IMR-90 (cell line): ENCODE measurements around the gene TBPL1. TPM values are rescaled to one million over a fixed set of nuclear protein-coding genes. Genes with fewer than 3 reads are reported as not detected.
A peak's percentile ranks its signal among the peaks of the same experiment; 100 is the strongest.

ENCODE experiments used
- ATAC-seq: fragments of 200-7000 bp; cut with Tn5 transposase; 2 replicates; pipeline ENCODE4 v1.9.1; 2020; ENCODE audit warnings: low read depth, mild to moderate bottlenecking, moderate library complexity
- BruUV-seq: library from RNA; stranded (reverse); fragments of 400-500 nt; replicated peaks from 2 replicates; lab custom pipeline; 2021; lab: Mats Ljungman, UMichigan
- CTCF ChIA-PET: fragments of 300-600 bp; formaldehyde crosslinking; extraction: SDS; loops from one replicate; lab custom pipeline; 2021; ENCODE audit warnings: antibody characterized with exemption; lab: Yijun Ruan, JAX
- POLR2A ChIA-PET: fragments of 300-600 bp; sonication (Branson Sonifier 250); formaldehyde crosslinking; loops from one replicate; lab custom pipeline; 2022; ENCODE audit warnings: antibody characterized with exemption; ENCODE audit not compliant: unreplicated experiment; lab: Charles Lee
- DNase-seq: peaks from one replicate; pipeline ENCODE4 v3.0.0; 2013
- H2AFZ ChIP-seq: replicated peaks from 2 replicates; pipeline ENCODE3; 2013; ENCODE audit warnings: low read length, mild to moderate bottlenecking; ENCODE audit not compliant: poor library complexity
- H2AK5ac ChIP-seq: 2 replicates; pipeline ENCODE4 v1.6.1; 2013; ENCODE audit warnings: low read depth, low read length, inconsistent platforms
- H2AK9ac ChIP-seq: replicated peaks from 2 replicates; pipeline ENCODE3; 2013; ENCODE audit warnings: mild to moderate bottlenecking, low read depth, low read length, moderate library complexity; ENCODE audit not compliant: poor library complexity
- H2BK120ac ChIP-seq: 2 replicates; pipeline ENCODE4 v1.6.1; 2013; ENCODE audit warnings: low read depth, low read length, inconsistent platforms
- H2BK15ac ChIP-seq: 3 replicates; pipeline ENCODE4 v1.6.1; 2013; ENCODE audit warnings: low read depth, low read length, inconsistent platforms
- H2BK20ac ChIP-seq: 2 replicates; pipeline ENCODE4 v1.6.1; 2013; ENCODE audit warnings: low read depth, mild to moderate bottlenecking, inconsistent platforms, low read length, moderate library complexity
- H2BK5ac ChIP-seq: 2 replicates; pipeline ENCODE4 v1.6.1; 2013; ENCODE audit warnings: mild to moderate bottlenecking, low read depth, low read length, inconsistent platforms; ENCODE audit not compliant: poor library complexity, severe bottlenecking
- H3K14ac ChIP-seq: replicated peaks from 2 replicates; pipeline ENCODE4 v1.6.1; 2013; ENCODE audit warnings: low read depth, low read length, inconsistent platforms
- H3K18ac ChIP-seq: 2 replicates; pipeline ENCODE4 v1.6.1; 2013; ENCODE audit warnings: low read depth, low read length, control low read depth
- H3K23ac ChIP-seq: 2 replicates; pipeline ENCODE4 v1.6.1; 2013; ENCODE audit warnings: low read depth, low read length, inconsistent platforms
- H3K27ac ChIP-seq: 2 replicates; pipeline ENCODE4 v1.5.1; 2013; ENCODE audit warnings: mild to moderate bottlenecking, control low read depth, low read length; ENCODE audit not compliant: insufficient read depth
- H3K27me3 ChIP-seq: 2 replicates; pipeline ENCODE4 v1.6.1; 2013; ENCODE audit warnings: low read length; ENCODE audit not compliant: control insufficient read depth, insufficient read depth
- H3K36me3 ChIP-seq: 2 replicates; pipeline ENCODE4 v1.6.1; 2013; ENCODE audit warnings: low read length, mixed read lengths; ENCODE audit not compliant: control insufficient read depth, insufficient read depth
- H3K4ac ChIP-seq: 2 replicates; pipeline ENCODE4 v1.6.1; 2013; ENCODE audit warnings: low read depth, low read length, inconsistent platforms
- H3K4me1 ChIP-seq: 2 replicates; pipeline ENCODE4 v1.6.1; 2013; ENCODE audit warnings: low read length, mixed read lengths; ENCODE audit not compliant: control insufficient read depth, insufficient read depth
- H3K4me2 ChIP-seq: 2 replicates; pipeline ENCODE4 v1.6.1; 2013; ENCODE audit warnings: low read depth, mild to moderate bottlenecking, control low read depth, low read length, moderate library complexity
- H3K4me3 ChIP-seq: 2 replicates; pipeline ENCODE4 v1.5.1; 2013; ENCODE audit warnings: low read depth, mild to moderate bottlenecking, control low read depth, low read length, moderate library complexity; ENCODE audit not compliant: insufficient read depth
- H3K56ac ChIP-seq: 2 replicates; pipeline ENCODE4 v1.6.1; 2013; ENCODE audit warnings: low read length, inconsistent platforms; ENCODE audit not compliant: insufficient read depth; ENCODE audit errors: extremely low read depth
- H3K79me1 ChIP-seq, 2 experiments: 2 replicates each; pipeline ENCODE4 v1.6.1; 2013; ENCODE audit warnings: low read length in 2 of 2, inconsistent platforms in 1 of 2, low read depth in 1 of 2
- H3K9ac ChIP-seq: 2 replicates; pipeline ENCODE4 v1.6.1; 2013; ENCODE audit warnings: low read depth, low read length, control low read depth
- H3K9me1 ChIP-seq: 2 replicates; pipeline ENCODE4 v1.6.1; 2013; ENCODE audit warnings: low read length, inconsistent platforms; ENCODE audit not compliant: insufficient read depth
- H3K9me3 ChIP-seq: 2 replicates; pipeline ENCODE4 v1.6.1; 2013; ENCODE audit warnings: low read length; ENCODE audit not compliant: control insufficient read depth, insufficient read depth
- H4K20me1 ChIP-seq: 2 replicates; pipeline ENCODE4 v1.6.1; 2013; ENCODE audit warnings: low read length, inconsistent platforms; ENCODE audit not compliant: insufficient read depth
- H4K5ac ChIP-seq: 2 replicates; pipeline ENCODE4 v1.6.1; 2013; ENCODE audit warnings: mild to moderate bottlenecking, low read depth, low read length, control low read depth
- H4K8ac ChIP-seq, 2 experiments: 2 replicates each; pipeline ENCODE4 v1.6.1; 2013; ENCODE audit warnings: low read depth in 2 of 2, low read length in 2 of 2, control low read depth in 1 of 2, inconsistent platforms in 1 of 2
- H4K91ac ChIP-seq: 2 replicates; pipeline ENCODE4 v1.6.1; 2013; ENCODE audit warnings: low read depth, low read length, inconsistent platforms; ENCODE audit not compliant: insufficient read depth
- BHLHE40 ChIP-seq: fragments of 150-350 bp; IDR thresholded peaks from 2 replicates; pipeline ENCODE4 v1.6.1; 2016; ENCODE audit warnings: mild to moderate bottlenecking, low read depth, low read length
- CEBPB ChIP-seq: IDR thresholded peaks from 2 replicates; pipeline ENCODE4 v1.6.1; 2012; ENCODE audit warnings: low read depth, low read length, improper control_type of control experiment
- CTCF ChIP-seq: conservative IDR thresholded peaks from 2 replicates; pipeline ENCODE4 v1.5.1; 2012; ENCODE audit warnings: mild to moderate bottlenecking, low read depth, low read length, improper control_type of control experiment
- FOS ChIP-seq: fragments of 150-350 bp; IDR thresholded peaks from 2 replicates; pipeline ENCODE4 v1.6.1; 2016; ENCODE audit warnings: low read depth, low read length
- MAFK ChIP-seq: IDR thresholded peaks from 2 replicates; pipeline ENCODE4 v1.6.1; 2012; ENCODE audit warnings: low read depth, low read length, improper control_type of control experiment
- MAZ ChIP-seq: IDR thresholded peaks from 2 replicates; pipeline ENCODE4 v1.6.1; 2012; ENCODE audit warnings: low read depth, mild to moderate bottlenecking, low read length, improper control_type of control experiment, moderate library complexity, borderline replicate concordance
- MXI1 ChIP-seq: IDR thresholded peaks from 2 replicates; pipeline ENCODE4 v1.6.1; 2012; ENCODE audit warnings: low read depth, mild to moderate bottlenecking, low read length, moderate library complexity, borderline replicate concordance
- NFE2L2 ChIP-seq: fragments of 150-350 bp; IDR thresholded peaks from 2 replicates; pipeline ENCODE4 v1.6.1; 2016; ENCODE audit warnings: low read depth, mild to moderate bottlenecking, low read length
- POLR2A ChIP-seq: IDR thresholded peaks from 2 replicates; pipeline ENCODE4 v1.6.1; 2012; ENCODE audit warnings: mild to moderate bottlenecking, low read depth, low read length
- RAD21 ChIP-seq: IDR thresholded peaks from 2 replicates; pipeline ENCODE4 v1.6.1; 2012; ENCODE audit warnings: low read length, improper control_type of control experiment
- RFX5 ChIP-seq: IDR thresholded peaks from 2 replicates; pipeline ENCODE4 v1.8.0; 2012; ENCODE audit warnings: low read depth, mild to moderate bottlenecking, low read length, moderate library complexity
- SMC3 ChIP-seq: fragments of 150-350 bp; IDR thresholded peaks from 2 replicates; pipeline ENCODE4 v1.6.1; 2016; ENCODE audit warnings: low read depth, mild to moderate bottlenecking, antibody characterized with exemption, low read length, moderate library complexity
- WGBS, 2 experiments: methylation state at CpG; one replicate each; pipeline versions ENCODE4 v1.1.5 to v1.1.7; 2013; ENCODE audit warnings: missing lambda C conversion rate in 2 of 2; ENCODE audit not compliant: insufficient read length in 1 of 2; ENCODE audit errors: extremely low coverage in 2 of 2; 5-methylcytosine and 5-hydroxymethylcytosine counted together
- dilution Hi-C: fragments of 300-500 bp; cut with HindIII; formaldehyde crosslinking; loops from one replicate; pipeline ENCODE4 v1.14.3; 2018; ENCODE audit warnings: low sequenced_read_pairs; ENCODE audit not compliant: unreplicated experiment
- in situ Hi-C: fragments of 300-500 bp; cut with MboI; formaldehyde crosslinking; loops from 3 replicates; pipeline ENCODE4 v1.14.3; 2019; ENCODE audit warnings: low sequenced_read_pairs, inconsistent platforms, mixed read lengths
- intact Hi-C: fragments of 100-400 bp; cut with micrococcal nuclease; formaldehyde crosslinking; loops from 2 replicates; pipeline ENCODE4 v1.10.0; 2022
- polyA plus RNA-seq, 3 experiments: library from polyadenylated mRNA; depleted of rRNA; stranded (reverse); fragments of >200 nt; gene quantifications; 2 replicates each; pipeline ENCODE4 v1.2.3, GENCODE V29; 2012; ENCODE audit warnings: low replicate concordance in 1 of 3
- total RNA-seq: library from RNA; depleted of rRNA; stranded (reverse); fragments of >200 nt; gene quantifications from 2 replicates; pipeline ENCODE4 v1.2.3, GENCODE V29; 2012

Gene TBPL1
- total and polyA plus RNA-seq, 2 of the 4 experiments (the other 2 are of a cell fraction): 25.6 to 32.5 TPM

- DNase-seq (peak; percentile 11), ATAC-seq (no peak)
- peak overlapping the region; percentile 72; the same call in 1 of the 2 replicates for H3K14ac ChIP-seq
- H3K9me3 ChIP-seq: no peaks in the 10 kb centered on the region
- peak overlapping the region; percentile 6; the same call in 1 of the 3 replicates for H2BK15ac ChIP-seq
- H3K79me1 ChIP-seq: peaks cover 0 to 4% of the 10 kb centered on the region in 2 experiments; a peak in 1 of 4 replicates
- H2AK9ac ChIP-seq: no peak overlapping the region
- H3K27ac ChIP-seq: no peak overlapping the region
- POLR2A ChIA-PET: no interaction called here
- H4K8ac ChIP-seq: peak overlapping the region in 1 of 2 experiments; percentile 54; a peak in 1 of 4 replicates
- peaks cover 4% of the 10 kb centered on the region; the same call in 1 of the 2 replicates for H4K20me1 ChIP-seq
- H3K27me3 ChIP-seq: no peaks in the 10 kb centered on the region
- peak overlapping the region; percentile 70 for H4K5ac ChIP-seq
- no peak overlapping the region for H3K4me3 ChIP-seq
- no peak overlapping the region for H3K56ac ChIP-seq
- no peak for TF ChIP-seq MAZ
- TF ChIP-seq MAFK: no peak
- no peak for TF ChIP-seq NFE2L2
- TF ChIP-seq CTCF: no peak
- TF ChIP-seq BHLHE40: no peak
- no peak for TF ChIP-seq FOS
- TF ChIP-seq SMC3: no peak
- no peak for TF ChIP-seq POLR2A
- TF ChIP-seq MXI1: no peak
- no peak for TF ChIP-seq RAD21
- no peak for TF ChIP-seq CEBPB
- no peak for TF ChIP-seq RFX5
- H3K23ac ChIP-seq: peak overlapping the region; percentile 21
- H3K18ac ChIP-seq: peak overlapping the region; percentile 89
- H2BK20ac ChIP-seq: peak overlapping the region; percentile 73
- 100% methylated on average over 1 of the region's 3 CpGs; no CpG with 5 or more reads in 1 of the 2 experiments for WGBS, 2 experiments
- H3K4me2 ChIP-seq: no peak overlapping the region
- H3K36me3 ChIP-seq: peaks cover 1% of the 10 kb centered on the region; the same call in 1 of the 2 replicates
- intact Hi-C loops: no loop called here
- H2BK5ac ChIP-seq: peak overlapping the region; percentile 4
- dilution Hi-C loops: no loop called here
- H2AK5ac ChIP-seq: peak overlapping the region; percentile 11; the same call in 1 of the 2 replicates
- H3K4ac ChIP-seq: peak overlapping the region; percentile 12
- H2BK120ac ChIP-seq: peak overlapping the region; percentile 21
- H4K91ac ChIP-seq: 0 out of 2 replicates have a peak overlapping the region, but pooled peaks have one; percentile 10
- H3K4me1 ChIP-seq: peaks cover 36% of the 10 kb centered on the region
- H3K9ac ChIP-seq: no peak overlapping the region
- CTCF ChIA-PET: no interaction called here
- H2AFZ ChIP-seq: no peak overlapping the region
- in situ Hi-C loops: no loop called here
- peaks cover 23% of the 10 kb centered on the region for H3K9me1 ChIP-seq
- no TSS peak for BruUV-seq
Observed at GRCh38 chr6:133995296-133995695, 42.3 kb downstream of the TBPL1 start.
